Iris pigment epithelial cell (primary cell): Measurements from ENCODE around the gene PHC2.
"Not testable (repeated sequence)": the region's sequence is repeated elsewhere in the genome, so short reads cannot be mapped to it uniquely, and the experiment has no call there.

Experiments
- DNase-seq: peaks from one replicate; pipeline ENCODE4 v3.0.0-alpha.2; 2011; ENCODE audit warnings: low read depth

The PHC2 gene

DNA sequence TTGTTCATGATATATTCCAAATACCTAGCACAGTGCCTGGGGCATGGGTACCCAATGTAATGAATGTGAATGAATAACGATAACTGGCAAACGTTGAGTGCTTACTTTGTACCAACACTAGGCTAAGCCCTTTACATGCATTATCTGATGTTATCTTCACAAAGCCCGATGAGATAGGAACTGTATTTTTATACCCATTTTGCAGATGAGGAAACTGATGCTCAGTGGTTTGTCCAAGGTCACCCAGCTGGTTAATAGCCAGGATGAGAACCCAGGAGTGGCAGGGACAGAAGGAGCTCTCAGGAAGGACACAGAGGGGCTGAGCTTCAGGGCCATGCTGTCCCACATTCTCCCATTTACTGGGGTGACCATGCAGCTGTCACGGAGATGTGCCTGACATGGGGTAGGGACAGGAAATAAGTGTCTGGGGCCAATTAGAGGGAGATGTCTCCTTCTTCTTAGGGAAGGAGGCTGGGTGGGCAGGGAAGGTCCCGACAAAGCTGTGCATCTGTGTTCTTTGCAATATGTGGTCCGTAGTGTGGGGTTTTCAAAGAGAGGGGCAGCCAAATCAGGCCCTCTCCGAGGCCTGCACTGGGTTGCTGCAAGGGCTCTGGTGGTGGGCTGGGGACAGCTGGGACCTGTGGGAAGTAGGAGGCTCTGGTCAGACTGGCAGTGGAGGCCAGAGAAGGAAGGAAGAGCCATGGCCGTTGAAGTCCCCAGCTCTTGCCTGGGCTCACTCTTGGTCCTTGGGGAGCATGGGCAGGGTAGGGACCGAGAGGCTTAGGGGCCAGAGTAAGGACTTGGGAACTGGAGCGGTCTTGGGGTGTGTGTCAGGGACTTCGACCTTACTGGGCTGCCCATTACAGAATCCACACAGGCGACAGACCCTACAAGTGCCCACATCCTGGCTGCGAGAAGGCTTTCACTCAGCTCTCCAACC is 136.6 kb downstream of the PHC2 start:
- DNase-seq, result no peak

DNA sequence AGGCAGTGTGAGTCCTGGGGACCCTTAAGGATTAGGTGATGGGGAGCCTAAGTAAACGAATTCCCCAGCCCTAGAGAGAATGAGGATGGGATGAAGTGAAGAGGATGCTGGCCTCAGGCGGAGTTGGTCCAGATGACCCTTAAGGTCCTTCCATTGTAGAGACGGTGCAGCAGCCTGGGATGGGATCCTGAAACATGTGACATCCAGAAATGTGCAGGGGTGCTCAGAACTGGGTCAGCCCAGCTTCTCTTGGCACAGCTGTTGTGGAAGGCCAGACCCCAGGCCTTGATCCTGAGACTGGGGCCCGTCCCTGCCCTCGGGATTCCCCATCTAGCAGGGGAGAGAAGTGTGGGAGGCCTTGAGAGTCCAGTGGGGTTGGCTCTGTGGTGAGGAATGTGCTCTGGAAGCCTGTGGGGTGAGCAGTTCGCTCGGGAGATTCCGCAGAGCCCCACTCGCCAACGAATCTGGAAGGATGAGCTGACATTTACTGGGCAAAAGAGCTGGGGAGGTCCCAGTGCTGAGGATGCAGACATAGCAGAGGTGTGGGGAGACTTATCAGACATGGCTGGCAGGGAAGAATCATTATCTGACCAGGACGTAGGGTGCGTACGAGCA is 138.1 kb downstream of the PHC2 start:
- no peak for DNase-seq

DNA sequence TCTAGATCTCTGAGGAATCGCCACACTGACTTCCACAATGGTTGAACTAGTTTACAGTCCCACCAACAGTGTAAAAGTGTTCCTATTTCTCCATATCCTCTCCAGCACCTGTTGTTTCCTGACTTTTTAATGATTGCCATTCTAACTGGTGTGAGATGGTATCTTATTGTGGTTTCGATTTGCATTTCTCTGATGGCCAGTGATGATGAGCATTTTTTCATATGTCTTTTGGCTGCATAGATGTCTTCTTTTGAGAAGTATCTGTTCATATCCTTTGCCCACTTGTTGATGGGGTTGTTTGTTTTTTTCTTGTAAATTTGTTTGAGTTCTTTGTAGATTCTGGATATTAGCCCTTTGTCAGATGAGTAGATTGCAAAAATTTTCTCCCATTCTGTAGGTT is 140.3 kb downstream of the PHC2 start:
- DNase-seq, result not testable (repeated sequence)

DNA sequence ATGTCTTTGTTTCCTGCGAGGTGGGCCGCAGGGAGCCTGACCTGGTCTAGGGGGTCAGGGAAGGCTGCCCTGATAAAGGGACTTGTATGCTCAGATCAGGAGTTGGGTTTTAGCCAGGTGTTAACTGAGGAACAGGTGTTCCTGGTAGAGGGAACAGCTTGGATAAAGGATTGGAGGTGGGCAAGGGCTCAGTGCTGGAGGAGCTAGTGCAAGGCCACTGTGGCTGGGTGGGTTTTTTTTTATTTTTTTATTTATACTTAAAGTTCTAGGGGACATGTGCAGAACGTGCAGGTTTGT is 141.1 kb downstream of the PHC2 start:
- no peak for DNase-seq

DNA sequence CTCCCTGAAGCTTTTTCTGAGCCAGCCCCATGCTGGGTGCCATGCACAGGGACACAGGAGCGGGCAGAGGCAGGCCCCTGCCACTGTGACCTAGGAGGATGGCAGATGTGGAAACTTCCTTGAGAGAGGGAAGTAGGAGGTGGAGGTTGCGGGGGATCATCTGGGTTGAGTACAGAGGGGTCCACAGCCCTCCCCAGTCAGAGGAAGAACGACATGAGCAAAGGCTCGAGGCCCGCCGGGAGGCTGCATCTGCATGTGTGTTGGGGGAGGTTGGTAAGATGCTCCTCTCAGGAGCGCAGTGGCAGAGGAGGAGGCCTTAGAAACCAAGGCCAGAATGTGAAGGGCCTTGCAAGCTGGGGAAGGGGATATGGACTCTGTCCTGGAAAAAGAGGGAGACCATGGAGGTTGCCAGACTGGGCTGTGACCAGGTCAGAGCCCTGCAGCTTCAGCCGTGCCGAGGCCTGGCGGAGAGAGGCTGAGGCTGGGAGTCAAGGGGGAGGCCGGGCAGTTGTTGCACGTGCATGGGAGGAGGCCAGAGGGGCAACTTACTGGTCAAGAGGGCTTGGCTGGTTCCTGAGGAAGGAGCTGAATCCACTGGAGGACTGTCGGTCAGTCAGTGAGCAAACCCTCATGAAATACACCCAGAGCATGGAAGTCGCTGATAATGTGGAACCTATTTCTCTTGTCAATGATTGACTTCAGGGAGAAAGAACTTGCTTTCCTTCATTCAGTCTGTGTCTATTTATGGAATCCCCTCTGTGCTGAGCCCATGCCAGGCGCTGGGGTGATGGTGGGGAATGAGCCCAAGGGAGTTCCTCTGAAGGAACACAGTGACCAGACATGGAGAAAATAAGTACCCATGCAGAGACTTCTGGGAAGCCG is 141.7 kb downstream of the PHC2 start:
- DNase-seq, result no peak

DNA sequence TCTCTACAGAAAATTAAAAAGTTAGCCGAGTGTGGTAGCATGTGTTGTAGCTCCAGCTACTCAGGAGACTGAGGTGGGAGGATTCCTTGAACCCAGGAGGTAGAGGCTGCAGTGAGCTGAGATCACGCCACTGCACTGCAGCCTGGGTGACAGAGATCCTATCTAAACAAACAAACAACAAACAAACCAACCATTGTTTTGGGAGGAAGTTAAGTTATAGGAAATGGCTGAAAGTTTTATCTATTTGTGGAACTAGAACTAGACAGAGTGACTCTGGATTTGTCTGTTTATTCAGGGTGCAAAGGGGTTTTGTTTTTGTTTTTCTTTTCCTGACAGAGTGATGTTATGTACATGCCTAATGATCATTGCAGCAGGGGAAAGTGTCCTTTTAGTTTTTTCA is 143.6 kb downstream of the PHC2 start:
- DNase-seq, result no peak

DNA sequence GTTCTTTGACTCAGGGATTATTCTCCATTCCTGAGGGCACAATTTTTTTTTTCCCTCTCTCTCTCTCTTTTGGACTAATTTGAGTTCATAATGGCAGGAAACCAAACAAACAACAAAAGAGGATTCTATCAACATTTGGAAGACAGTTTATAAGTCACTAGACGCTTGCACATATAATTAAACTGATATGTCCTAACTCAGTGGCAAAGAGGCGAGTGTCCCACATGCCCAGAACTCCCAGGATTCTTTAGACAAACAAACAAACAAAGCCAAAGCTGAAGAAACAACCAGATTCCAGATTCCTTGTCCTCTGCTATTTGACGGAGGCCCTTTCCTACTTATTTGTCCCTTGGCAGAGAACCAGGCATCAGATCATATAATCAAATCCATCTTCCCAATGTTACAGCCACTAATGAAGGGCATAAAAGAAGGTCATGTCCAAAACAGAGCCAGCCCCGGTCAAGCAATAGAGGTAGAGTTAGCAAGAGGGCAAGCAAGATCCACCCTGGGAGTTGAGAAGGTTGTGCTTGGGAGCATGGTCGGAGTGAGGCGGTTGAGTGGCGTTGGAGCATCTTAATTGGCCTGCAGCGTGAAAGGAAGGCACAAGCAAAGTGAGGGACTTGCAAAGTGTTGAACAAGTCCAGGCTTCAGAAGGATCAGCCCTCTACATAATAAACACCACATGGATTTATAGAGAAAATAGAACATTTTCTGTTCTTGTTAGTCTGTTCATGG is 144.3 kb downstream of the PHC2 start:
- no peak for DNase-seq

DNA sequence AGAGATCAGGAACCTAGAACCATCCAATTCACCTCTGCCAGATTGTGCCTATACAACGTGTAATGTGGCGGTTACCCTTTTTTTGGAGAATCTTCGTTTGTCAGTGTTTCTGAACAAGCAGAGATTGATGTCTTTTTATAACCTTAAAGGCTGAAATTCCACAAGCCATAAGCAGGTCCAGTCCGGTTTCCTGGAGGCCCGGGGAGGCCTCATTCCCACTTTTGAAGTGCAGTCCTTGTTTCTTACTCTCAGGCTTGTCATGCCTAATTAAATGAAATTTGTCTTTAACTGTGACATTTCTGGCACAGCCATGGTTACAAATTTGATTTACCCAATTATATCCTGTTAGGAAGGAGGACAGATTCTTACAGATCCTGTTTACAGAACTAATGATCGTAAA is 146.8 kb downstream of the PHC2 start:
- no peak for DNase-seq

DNA sequence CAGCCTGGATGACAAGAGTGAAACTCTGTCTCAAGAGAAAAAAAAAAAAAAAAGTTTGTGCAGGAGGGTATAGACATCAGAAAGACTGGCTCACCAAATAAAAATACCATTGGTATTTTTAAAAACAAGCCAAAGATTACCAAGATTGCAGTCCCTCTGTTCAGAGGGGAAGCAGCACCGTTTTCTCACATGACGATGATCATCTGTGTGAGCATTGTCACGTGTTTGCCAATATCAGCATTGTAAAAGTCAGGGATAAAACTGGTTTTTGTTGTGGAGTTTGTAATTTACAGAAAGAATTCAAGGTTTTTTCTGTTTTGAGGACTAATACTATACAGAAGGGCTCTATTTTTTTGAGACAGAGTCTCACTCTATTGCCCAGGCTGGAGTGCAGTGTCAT is 148.1 kb downstream of the PHC2 start:
- no peak for DNase-seq

DNA sequence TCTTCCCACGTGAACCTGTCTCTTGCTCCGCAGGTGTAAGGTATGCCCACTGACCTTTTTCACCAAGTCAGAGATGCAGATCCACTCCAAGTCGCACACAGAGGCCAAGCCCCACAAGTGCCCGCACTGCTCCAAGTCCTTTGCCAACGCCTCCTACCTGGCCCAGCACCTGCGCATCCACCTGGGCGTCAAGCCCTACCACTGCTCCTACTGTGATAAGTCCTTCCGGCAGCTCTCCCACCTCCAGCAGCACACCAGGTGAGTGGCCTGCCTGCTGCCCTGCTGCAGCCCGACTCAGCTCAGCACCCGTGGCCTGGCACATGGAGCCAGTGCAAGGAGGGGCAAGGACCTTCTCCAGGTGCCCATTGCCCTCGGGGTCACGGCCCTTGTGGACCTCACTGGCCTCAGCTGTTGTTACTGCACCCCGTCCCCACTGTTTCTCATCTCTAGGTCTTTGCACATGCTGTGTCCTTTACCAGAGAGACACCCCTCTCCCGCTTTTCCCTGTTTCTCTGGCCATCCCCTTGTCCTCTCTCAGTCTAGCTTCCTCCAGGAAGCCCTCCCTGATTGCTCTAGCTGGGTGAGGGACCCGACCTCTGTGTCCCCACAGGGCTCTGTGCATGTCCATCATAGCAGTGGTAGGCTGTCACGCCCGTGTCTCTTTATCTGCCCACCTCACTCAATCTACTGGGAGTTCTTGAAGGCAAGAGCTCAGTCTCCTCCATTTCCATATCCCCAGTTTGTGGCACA is 149.2 kb downstream of the PHC2 start:
- no peak for DNase-seq

DNA sequence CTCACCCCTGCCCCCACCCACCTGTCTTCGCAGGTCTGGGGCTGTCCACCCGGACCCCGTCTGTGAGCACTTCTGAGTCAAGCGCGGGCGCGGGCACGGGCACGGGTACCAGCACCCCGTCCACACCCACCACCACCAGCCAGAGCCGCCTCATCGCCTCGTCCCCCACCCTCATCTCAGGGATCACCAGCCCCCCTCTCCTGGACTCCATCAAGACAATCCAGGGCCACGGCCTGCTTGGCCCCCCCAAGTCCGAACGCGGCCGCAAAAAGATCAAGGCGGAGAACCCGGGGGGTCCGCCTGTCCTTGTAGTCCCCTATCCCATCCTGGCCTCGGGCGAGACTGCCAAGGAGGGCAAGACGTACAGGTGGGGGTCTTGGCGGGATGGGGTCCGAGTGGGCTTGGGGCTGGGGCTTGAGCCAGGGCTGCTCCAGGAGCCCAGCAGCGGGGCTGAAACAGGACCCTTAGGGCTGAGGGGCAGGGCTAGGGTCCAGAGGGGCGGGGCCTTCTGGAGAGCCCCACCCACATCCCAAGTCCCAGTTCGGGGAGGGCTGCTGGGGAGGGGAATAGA is 150.7 kb downstream of the PHC2 start:
- DNase-seq, result no peak

DNA sequence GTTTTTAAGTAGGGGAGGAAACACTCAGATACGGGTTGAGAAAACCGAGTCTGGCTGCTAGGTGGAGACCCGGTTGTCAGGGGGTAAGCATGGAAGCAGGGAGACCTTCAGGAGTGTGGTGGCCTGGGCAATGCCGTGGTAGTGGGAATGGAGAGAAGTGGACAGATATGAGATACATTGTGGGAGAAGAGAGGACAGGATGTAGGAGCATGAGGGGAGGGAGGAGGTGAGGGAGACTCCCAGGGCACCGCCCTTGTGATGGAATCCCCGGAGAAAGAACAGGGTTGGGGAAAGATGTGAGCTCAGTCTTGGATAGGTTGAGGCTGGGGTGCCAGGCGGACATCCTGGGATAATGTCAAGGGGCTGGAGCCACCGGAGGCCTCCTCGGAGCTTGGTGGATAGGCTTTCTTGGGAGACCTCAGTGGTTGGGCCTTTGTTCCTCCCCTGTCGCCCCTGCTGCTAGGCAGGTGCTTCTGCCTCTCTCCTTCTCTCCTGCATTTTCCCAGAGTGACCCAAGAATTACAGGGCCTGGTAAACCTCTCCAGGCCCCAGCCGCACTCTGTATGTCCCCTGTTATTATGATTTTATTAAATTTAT is 153.3 kb downstream of the PHC2 start:
- DNase-seq, result no peak

DNA sequence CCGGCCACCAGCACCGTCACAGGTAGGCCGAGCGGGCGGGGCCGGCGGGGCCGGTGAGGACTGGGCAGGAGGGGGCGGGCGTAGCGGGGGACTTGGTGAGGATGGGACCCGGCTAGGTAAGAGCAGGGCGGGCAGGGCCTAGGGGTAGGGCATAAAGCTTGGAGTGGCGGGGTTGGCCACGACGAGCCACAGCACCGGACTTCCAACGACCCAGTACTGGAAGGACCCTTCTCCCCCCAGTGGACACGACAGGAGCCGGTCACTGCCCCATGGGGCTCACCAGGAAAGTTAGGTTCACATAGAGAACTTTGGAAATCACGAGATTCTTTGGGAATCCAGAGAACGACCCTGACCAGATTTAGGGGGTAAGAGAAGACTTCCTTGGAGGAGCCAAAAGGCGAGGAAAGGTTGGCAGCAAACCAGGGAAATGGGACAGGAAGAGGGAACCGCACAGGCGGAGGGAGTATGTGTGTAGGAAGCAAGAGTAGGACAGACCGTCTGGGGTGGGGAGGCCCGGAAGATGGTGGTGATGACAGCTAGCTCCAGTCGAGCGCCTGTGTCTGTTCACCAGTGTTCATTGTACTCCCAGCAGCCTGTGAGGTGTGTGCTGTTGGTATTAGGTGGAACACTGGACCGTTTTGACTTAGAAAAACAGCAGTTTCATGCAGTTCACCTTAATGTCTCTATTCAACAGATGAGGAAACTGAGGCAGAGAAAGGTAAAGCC is 154.2 kb downstream of the PHC2 start:
- no peak for DNase-seq

DNA sequence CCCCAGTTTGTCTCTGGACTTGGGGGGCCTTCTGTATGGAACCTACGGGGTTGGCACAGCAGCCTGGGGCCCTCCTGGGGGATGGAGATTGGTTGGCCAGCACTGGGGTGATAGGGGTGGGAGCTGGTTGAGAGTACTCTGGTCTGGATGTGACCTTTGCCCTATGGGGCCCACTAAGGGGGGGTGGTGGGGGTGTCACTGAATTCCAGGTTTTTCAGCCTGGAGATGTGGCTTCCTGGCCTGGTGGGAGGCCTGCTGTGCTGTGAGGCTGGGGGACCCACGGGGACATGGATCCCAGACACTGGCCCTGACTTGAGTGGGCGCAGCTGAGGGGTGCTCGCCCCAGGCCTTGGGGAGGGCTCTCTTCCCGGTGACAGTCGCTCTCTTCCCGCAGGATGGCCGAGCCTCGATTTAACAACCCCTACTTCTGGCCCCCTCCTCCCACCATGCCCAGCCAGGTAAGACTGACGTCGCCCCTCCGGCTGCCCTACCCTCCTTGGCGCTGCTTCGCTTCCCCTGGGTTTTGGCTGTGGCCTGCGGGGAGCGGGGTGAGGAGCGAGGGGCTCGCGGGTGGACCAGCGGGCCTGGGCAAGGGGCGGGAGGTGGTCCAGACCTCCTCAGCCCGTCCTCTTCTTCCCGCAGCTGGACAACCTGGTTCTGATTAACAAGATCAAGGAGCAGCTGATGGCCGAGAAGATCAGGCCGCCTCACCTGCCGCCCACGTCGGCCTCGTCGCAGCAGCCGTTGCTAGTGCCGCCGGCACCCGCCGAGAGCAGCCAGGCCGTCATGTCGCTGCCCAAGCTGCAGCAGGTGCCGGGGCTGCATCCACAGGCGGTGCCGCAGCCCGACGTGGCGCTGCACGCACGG is 155.0 kb downstream of the PHC2 start:
- DNase-seq, result no peak

DNA sequence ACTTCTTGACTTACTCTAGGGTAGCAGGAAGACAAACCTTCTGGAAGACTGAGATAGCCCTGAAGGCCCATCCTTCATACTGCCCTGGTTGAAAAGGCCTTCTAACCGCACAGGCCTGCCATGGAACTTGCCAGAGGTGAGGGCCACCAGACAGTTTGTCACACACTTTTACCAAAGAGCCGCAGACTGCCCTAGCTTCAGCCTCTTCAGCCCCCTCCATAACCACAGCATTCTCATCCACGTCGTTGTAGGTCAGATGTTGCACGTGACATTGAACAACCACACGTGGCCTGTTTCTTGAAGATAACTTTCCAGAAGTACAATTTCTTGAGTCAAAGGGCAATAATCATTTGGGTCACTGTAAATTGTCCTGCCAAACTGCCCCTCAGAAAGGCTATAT is 155.7 kb downstream of the PHC2 start:
- no peak for DNase-seq

DNA sequence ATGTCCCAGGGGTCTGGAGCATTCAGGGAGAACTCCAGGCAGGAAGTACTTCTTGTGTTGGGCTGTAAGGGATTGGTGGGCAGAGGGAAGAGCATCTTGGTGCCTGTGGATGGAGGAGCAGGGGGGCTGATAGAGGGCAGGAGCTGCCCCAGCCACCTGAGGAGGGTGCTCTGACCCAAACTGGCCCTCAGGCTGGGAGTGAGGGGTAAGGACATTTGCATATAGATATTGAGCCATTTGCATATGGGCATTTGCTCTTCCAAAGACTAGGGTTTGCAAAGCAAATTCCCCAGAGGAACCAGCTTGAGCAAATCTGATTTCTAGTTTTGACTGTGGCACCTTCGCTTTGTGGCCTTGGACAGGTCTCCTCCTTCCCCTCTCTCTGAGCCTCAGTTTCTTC is 156.4 kb downstream of the PHC2 start:
- no peak for DNase-seq

DNA sequence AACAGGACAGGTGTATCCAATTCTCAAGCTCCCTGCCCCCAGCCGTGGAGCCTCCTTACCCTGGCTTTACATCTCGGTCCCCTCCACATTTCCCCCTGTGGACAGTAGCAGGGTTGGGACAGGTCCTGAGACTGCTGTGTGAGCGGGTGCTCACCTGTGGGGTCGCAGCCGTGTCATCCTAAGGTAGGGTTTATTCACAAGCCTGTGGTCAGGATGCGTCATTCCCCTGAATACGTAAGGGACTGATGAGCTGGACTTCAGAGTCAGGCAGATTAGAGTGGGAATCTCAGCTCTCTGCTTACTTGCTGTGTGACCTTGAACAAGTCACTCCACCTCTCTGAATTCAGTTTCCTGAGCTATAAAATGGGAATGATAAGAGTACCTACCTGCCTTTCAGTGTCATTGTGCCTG is 156.9 kb downstream of the PHC2 start:
- no peak for DNase-seq
